ENCODE results near the gene CPLX1. TPM values are rescaled to one million over a fixed set of nuclear protein-coding genes. Genes with fewer than 3 reads are reported as not detected.

CPLX1 gene
- total RNA-seq, 1 donor = not detected

- peak; percentile 65 for DNase-seq (ENCODE audit: insufficient read length, low spot score, missing footprints)
- Histone ChIP-seq H3K27ac (ENCODE audit: low read depth, low read length) (no peak overlapping the region), H3K27me3 (ENCODE audit: insufficient read depth, low read length) (peaks cover 69% of the 10 kb centered on the region), H2AFZ (ENCODE audit: low read length) (no peak overlapping the region), H3K36me3 (ENCODE audit: insufficient read depth, low read length) (no peaks in the 10 kb centered on the region), H3K79me2 (ENCODE audit: insufficient read depth, low read length) (no peaks in the 10 kb centered on the region), H3K4me2 (ENCODE audit: insufficient read depth, low read length) (no peak overlapping the region), H3K9me3 (ENCODE audit: low read depth, low read length) (no peaks in the 10 kb centered on the region), H3K4me1 (ENCODE audit: insufficient read depth, low read length) (no peaks in the 10 kb centered on the region), H4K20me1 (ENCODE audit: insufficient read depth, low read length) (no peaks in the 10 kb centered on the region), H3K4me3 (ENCODE audit: insufficient read depth, low read length) (no peak overlapping the region)
- TF ChIP-seq CTCF (IDR thresholded peaks at IDR 0.05; ENCODE audit: extremely low read depth, low read depth, low read length) = no peak
Measured at GRCh38 chr4:791252-791897, 34.6 kb downstream of the CPLX1 start.

DNA sequence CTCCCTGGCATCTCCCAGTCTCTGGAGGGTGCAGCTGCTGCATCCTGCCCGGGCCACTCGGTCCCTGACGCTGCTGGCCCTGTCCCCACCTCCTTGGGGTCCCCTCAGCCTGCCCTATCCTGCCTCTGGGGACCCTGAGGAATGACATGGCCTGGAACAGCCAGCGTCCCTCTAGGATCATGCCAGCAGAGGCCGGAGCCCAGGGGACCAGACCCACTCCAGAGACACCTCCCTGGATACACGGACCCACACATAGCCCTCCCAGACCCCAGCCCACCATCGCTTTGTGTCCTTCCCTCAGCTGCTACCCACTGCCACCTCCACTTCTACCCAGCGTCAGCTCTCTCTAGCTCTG, 35.5 kb downstream of the CPLX1 start:
- Histone ChIP-seq H3K27ac (ENCODE audit: low read depth, low read length) (no peak overlapping the region), H4K20me1 (ENCODE audit: insufficient read depth, low read length) (no peaks in the 10 kb centered on the region), H3K36me3 (ENCODE audit: insufficient read depth, low read length) (no peaks in the 10 kb centered on the region), H3K27me3 (ENCODE audit: insufficient read depth, low read length) (peaks cover 61% of the 10 kb centered on the region), H3K79me2 (ENCODE audit: insufficient read depth, low read length) (no peaks in the 10 kb centered on the region), H2AFZ (ENCODE audit: low read length) (no peak overlapping the region), H3K9me3 (ENCODE audit: low read depth, low read length) (no peaks in the 10 kb centered on the region), H3K4me1 (ENCODE audit: insufficient read depth, low read length) (no peaks in the 10 kb centered on the region), H3K4me3 (ENCODE audit: insufficient read depth, low read length) (no peak overlapping the region), H3K4me2 (ENCODE audit: insufficient read depth, low read length) (no peak overlapping the region)
- no peak for TF ChIP-seq CTCF (IDR thresholded peaks at IDR 0.05; ENCODE audit: extremely low read depth, low read depth, low read length)
- DNase-seq (ENCODE audit: insufficient read length, low spot score, missing footprints) = peak; percentile 62

GRCh38 chr4:789571-790465, 36.1 kb downstream of the CPLX1 start:
- TF ChIP-seq CTCF (IDR thresholded peaks at IDR 0.05; ENCODE audit: extremely low read depth, low read depth, low read length) = no peak
- H3K4me3 ChIP-seq (ENCODE audit: insufficient read depth, low read length) = no peak overlapping the region
- H3K27ac ChIP-seq (ENCODE audit: low read depth, low read length) = no peak overlapping the region
- H3K27me3 ChIP-seq (ENCODE audit: insufficient read depth, low read length) = peaks cover 61% of the 10 kb centered on the region
- H3K4me1 ChIP-seq (ENCODE audit: insufficient read depth, low read length) = no peaks in the 10 kb centered on the region
- no peaks in the 10 kb centered on the region for H3K9me3 ChIP-seq (ENCODE audit: low read depth, low read length)
- no peaks in the 10 kb centered on the region for H4K20me1 ChIP-seq (ENCODE audit: insufficient read depth, low read length)
- DNase-seq (ENCODE audit: insufficient read length, low spot score, missing footprints) = peak; percentile 68
- no peak overlapping the region for H2AFZ ChIP-seq (ENCODE audit: low read length)
- H3K79me2 ChIP-seq (ENCODE audit: insufficient read depth, low read length) = no peaks in the 10 kb centered on the region
- H3K36me3 ChIP-seq (ENCODE audit: insufficient read depth, low read length) = no peaks in the 10 kb centered on the region
- no peak overlapping the region for H3K4me2 ChIP-seq (ENCODE audit: insufficient read depth, low read length)

DNA sequence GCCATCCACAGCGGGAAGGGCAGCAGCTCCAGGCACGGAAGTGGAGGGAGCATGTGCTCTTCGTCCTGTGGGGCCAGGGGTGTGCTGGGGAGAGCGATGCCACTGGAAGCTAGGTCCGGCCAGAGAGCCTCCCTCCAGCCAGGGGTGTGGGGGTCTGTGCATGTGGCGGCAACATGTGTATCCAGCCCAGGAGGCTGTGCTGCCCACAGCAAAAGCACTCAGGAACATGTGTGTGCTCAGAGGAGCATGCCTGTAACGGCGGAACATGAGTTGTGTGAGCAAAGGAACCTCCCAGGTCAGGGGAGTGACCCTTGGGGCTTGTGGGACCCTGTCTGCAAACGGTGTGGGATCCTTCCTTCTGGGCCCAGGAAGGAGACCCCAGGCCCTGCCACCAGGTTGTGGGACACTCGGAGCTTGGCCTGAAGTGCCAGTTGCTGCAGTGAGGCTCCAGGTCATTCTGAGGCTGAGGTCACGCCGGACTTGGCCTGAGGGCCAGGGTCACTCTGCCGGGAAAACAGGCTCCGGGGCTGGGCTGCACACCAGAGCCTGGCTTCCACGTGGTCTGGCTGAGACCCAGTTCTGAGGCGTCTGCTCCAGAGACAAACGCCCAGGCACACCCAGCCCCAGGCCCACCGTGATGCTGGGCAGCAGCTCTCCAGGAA, 37.2 kb downstream of the CPLX1 start:
- Histone ChIP-seq H3K27ac (ENCODE audit: low read depth, low read length) (no peak overlapping the region), H3K4me3 (ENCODE audit: insufficient read depth, low read length) (no peak overlapping the region), H3K9me3 (ENCODE audit: low read depth, low read length) (no peaks in the 10 kb centered on the region), H3K79me2 (ENCODE audit: insufficient read depth, low read length) (no peaks in the 10 kb centered on the region), H4K20me1 (ENCODE audit: insufficient read depth, low read length) (no peaks in the 10 kb centered on the region), H3K36me3 (ENCODE audit: insufficient read depth, low read length) (no peaks in the 10 kb centered on the region), H3K4me2 (ENCODE audit: insufficient read depth, low read length) (no peak overlapping the region), H3K27me3 (ENCODE audit: insufficient read depth, low read length) (peaks cover 54% of the 10 kb centered on the region), H2AFZ (ENCODE audit: low read length) (no peak overlapping the region), H3K4me1 (ENCODE audit: insufficient read depth, low read length) (no peaks in the 10 kb centered on the region)
- TF ChIP-seq CTCF (IDR thresholded peaks at IDR 0.05; ENCODE audit: extremely low read depth, low read depth, low read length) = no peak
- peak; percentile 83 for DNase-seq (ENCODE audit: insufficient read length, low spot score, missing footprints)

Data from osteoblast (primary cell).